ENCODE results near the gene PIGQ.

The PIGQ gene

DNA sequence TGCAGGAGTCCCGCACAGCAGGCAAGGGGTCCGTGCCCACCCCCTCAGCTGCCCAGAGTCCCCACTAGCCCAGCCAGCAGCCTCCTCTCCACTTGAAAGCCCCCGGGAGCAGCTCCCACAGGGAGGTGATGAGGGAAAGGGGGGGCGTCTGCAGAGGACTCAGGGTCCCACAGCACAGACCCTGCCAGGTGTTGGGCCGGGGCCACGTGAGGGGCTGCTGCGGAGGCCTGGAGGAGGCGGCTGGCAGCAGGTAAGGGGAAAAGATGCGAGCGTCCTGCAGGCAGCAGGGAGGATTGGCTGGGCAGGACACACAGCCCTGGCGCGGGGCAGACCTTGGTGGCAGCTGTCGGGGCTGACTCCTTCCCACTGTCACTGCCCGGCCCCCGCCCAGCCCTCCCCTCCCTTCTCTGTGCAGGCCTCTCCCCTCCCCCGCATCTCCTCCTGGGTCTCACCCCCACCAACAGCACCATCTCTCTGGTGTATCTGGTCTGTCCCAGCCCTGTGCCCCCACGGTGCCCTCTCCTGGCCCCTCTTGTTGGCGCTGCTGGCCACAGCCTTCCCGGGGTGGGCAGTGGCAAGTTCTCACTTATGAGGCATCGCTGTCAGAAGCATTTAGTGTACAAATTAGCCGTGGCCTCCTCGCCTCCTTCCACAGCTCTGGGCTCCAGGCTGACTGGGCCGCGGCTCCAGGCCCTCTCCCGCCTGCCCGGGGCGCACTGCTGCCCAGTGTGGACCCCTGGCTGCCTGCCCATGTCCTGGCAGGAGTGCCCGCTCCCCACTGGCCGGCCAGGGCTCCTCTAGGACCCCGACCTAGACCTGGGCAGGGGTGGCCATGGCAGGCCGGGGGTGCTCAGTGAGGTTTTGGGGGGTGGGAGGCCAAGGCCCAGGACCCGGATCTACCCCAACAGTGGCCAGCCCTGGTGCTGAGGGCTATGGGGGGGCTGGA lies 14.0 kb upstream of the PIGQ start:
- DNase-seq, result no peak

DNA sequence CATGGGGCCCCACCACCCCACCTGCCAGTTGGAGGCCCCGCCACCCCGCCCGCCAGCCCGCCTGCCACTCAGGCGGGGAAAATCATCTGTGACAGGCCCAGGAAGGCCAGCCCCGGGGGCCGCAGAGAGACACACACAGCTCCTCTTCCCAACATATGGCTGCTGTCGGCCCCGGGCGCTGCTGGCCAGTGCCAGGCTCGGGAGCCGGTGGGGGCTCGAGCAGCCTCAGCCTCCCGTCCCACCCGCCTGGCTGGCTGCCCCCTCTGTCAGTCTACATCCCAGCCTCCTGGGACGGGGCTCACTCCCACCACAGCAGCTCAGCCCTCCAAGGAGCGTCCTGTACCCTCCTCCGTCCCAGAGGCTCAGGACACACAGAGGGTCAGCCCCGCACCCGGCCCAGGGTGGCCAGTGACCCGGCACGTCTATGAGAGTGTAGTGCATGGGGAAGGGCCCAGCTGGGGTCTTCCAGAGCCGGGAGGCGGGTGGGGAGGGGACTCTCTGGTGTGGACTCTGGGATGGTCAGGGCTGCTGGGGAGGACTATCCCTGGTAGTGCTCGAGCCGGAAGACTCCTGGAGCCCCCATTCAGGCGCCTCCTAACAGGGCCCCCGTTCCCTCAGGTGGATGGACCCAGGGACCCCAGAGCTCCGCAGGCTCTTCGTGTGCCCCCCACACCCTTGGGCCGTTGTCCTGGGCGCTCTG lies 13.1 kb upstream of the PIGQ start:
- DNase-seq, result no peak

DNA sequence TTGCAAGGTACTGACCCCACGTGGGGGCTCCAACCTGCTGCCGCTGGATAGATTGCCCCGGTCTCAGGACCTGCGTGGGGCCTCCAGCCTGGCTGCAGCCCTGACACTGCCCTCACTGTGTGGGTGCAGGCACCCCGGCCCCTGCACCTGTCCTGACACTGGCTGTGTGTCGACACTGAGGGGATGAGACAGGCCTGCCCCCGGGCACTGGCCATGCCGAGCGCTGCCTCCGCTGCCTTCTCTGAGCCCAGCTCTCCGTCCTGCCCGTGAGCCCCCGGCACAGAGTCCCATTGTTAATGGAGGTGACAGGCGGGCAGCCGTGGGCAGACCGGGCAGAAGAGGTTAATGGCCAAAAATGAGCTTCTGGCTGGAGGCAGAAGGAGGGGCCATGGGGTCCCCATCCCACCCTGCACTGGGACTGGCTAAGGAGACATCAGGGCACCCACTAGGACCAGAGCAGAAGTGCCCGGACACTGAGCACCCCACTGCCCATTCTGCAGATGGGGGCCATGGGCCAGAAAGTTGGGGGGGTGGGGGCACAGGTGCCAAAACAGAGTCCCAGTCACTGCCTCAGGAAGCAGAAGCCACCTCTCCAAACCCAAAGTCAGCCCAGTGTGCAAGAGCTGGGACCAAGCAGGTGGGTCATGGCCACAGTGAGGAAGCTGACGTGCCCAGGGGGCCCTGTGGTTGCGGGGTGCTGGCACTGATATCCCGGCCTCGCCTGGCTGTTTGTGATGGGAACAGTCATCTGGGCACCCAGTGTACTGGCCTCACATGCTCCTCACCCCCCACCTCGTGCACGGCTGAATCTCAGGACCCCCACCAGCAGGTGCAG lies 12.1 kb upstream of the PIGQ start:
- no peak for DNase-seq

DNA sequence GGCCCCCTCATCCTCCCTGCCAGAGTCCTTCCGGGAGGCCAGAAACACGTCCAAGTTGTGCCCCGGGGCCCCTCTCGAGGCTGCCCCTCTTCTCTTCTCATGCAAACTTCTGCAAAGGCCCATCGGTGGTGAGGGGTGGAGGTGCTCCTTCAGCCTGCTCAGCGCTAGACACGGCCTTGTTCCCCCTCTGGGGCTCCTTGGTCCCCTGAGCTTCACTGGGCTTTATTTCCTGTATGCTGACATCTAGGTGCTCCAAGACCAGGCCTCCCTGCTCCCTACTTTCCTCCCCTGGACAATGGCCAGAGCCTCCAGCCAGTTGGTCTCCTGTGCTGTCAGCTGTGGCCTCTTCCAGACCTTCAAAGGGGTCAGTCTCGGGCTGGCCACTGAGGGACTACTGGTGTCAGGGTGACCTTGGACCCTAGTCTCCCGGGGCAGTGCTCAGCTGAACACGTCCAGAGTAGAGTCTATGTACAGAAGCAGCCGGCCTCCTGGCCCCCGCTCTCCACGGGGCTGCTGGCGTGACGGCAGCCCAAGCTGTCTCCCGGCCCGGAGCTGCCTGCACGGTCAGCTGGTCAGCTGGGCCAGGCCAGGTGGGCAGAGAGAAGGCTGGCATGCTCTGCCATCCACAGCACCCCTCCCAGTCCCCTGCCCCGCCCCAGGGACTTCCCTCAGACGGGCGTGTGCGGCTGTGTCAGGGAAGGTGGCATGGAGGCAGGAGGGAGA lies 11.3 kb upstream of the PIGQ start:
- no peak for DNase-seq

DNA sequence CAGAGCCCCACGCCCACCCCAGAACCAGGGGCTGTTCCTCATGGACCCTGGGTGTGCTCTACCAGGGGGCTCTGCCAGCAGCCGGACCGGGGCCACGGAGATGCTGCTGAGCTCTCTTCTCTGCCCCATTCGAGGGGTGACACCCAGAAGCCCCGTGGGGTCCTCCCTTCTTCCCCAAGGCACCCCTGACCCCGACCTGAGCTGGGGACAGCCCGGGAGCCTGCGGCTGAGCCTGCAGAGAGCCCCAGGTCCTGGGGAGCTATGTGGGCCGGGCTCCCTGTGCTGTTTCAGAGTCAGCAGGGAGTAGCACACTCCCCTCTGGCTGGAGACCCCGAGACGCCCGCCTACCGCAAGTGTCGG lies 10.8 kb upstream of the PIGQ start:
- DNase-seq, result no peak

DNA sequence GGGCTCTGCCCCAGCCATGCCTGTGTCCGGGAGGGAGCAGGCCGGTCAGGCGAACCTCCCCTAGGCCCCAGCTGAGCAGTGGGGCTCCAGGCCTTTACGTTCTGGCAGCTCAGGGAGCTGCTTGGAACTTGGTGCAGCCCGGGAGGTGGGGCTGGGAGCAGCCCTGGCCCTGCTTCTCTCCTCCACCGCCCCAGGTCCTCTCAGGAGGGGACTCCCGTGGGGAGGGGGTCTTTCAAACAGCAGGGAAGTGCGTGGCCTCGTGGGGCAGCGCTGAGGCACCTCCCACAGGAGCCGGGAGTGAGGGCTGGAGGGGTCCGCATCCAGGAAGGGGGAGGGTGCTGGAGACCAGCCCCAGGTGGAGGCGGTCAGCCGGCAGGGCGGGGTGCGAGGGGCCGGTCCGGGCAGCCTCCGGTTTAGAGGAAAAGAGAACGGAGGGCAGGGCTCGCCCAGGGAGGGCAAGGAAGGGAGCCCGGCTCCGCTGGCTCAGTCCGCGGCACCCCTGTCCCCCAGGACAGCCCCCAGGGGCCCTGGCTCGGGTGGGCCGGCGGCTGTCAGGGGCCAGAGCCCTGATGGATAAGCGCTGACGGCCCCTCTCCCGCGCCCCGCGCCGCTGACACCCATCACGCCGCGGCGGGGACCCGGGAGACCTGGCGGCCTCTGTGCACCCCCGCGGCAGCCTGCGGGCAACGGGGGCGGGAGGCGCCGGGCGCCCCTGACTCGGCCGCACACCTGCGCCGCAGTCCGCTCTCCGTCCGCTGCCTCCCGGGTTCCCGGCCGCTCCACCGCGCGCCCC lies 10.2 kb upstream of the PIGQ start:
- no peak for DNase-seq

DNA sequence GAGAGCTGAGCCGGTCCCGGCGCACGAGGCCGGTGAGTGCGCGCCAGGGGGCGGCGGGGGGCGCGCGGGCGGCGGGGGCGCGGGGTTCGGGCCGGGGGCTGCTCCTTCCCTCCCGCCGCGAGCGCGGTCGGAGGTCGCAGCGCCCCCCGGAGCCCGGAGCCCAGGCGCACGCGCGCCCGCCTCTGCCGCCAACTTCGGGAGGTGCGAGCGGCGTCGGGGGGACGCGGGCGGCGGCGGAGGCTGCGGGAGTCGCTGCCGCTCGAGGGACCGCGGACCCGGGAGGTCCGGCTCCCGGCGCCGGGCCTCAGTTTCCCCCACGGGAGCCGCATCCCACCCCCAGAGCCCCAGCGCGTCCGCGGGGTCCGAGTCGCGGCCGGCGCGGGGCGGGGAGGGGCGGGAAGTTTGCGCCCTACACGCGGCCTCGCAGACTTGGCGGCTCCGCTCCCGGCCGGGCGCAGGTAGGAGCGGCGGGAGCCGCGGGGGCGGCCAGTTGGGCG lies 9.5 kb upstream of the PIGQ start, which contains the start of gene PRR35:
Gene PRR35, plus strand, starts transcription at position 191 of the 497 bp plus-strand sequence. CDS start 2,901 bp downstream, outside the sequence.
- no peak for DNase-seq

DNA sequence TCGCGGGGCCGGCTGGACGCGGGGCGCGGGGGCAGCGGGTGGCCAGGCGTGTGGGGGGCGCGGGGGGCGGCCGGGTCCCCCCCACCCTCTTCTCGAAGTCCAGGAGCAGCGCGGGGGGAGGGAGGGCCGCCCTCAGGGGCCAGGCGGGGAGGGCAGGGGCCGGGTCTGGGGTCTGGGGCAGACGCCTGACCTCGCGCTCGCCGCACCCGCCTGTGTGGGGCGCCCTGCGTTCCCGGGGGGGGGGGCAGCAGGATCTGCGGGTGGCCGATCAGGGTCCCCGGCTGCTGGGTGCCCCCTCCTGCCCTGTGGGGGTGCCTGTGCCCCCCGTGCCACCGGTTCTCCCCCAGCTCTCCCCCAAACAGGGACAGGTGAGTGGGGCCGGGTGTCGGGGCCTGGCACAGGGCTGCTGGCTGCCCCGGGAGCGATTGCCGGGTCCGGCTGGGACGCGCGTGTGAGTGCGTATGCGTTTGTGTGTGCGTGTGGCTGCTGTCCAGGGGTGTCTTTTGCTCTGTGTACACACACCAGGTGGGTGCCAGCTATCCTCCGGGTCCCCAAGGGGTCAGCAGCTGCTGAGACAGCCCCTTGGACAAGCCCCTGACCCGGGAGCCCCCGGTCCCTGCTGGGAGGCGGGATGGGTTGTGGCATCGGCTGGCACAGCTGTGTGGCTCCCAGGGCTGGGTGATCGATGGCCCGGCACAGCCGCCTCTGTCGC lies 8.9 kb upstream of the PIGQ start:
- DNase-seq, result no peak

DNA sequence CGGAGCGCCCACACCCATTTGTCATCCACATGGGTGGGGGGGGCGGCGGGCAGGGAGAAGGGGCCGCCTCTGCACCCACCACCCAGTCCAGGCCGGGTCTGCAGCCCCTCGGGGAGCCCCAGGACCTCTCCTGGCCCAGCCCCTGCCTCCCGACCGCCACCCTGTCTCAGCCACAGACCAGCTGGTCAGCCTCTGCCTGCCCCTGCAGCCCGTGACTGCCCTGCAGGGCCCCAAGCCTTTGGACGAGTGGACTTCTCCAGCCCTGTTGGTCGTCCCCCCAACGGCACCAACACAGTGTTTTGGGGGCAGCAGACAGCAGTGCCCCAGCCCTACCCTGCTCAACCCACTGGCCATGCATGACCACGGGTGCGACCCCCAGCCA lies 8.4 kb upstream of the PIGQ start:
- no peak for DNase-seq

DNA sequence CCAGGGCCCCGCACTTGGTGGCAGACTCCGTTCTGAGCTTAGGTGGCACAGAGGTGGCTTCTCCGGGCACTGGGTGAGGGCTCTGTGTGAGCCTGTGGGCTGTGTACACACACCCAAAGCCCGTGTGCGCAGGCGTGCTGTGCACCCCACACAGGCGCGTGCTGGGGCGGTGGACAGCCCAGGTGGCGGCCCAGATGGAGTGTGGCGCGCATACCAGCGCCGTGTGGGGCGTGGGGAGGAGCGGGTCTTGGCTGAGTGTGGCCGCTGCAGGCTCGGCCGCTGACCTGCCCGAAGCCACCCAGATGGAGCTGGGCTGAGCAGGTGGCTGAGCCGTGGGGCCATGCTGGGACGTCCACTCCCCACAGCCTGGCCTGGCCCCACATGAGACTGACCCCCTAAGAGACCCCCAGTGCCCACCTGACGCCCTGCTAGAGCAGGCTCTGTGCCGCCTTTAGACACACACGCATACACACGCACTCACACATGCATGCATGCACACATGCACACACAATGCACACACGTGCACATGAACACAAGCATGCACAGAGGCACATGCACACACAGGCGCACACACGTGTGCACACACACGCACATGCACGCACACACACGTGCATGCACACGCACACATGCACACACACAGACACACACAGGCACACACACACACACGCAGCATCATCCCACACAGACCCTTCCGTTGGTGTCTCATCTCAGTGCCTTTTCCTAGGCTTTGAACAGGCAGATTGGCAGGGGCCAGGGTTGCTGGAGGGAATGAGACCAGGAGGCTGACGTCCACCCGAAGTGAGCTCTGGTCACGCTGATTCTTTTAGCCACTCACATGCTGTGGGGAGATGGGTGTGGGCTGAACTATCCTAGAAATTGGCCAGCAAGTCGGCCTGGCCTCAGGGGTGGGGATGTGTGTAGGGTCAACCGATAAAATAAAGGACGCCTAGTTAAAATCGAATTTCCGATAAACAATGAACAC lies 7.5 kb upstream of the PIGQ start:
- DNase-seq, result no peak

DNA sequence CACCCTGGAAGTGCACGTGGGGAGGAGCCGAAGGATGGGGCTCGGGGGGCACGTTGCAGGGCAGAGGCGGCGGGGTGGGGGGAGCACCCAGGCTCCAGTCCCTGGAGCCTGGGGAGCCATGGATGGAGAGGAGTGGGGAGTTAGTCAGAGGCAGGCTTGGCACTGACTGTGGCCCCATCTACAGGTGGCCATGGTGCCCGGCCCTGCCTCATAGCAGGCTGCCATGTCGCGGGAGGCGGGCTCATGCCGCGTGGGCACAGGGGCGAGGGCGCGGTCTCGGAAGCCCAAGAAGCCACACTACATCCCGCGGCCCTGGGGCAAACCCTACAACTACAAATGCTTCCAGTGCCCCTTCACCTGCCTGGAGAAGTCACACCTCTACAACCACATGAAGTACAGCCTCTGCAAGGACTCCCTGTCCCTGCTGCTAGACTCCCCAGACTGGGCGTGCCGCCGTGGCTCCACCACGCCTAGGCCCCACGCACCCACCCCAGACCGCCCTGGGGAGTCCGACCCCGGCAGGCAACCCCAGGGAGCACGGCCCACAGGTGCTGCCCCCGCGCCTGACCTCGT lies 6.6 kb upstream of the PIGQ start:
- DNase-seq, result no peak

DNA sequence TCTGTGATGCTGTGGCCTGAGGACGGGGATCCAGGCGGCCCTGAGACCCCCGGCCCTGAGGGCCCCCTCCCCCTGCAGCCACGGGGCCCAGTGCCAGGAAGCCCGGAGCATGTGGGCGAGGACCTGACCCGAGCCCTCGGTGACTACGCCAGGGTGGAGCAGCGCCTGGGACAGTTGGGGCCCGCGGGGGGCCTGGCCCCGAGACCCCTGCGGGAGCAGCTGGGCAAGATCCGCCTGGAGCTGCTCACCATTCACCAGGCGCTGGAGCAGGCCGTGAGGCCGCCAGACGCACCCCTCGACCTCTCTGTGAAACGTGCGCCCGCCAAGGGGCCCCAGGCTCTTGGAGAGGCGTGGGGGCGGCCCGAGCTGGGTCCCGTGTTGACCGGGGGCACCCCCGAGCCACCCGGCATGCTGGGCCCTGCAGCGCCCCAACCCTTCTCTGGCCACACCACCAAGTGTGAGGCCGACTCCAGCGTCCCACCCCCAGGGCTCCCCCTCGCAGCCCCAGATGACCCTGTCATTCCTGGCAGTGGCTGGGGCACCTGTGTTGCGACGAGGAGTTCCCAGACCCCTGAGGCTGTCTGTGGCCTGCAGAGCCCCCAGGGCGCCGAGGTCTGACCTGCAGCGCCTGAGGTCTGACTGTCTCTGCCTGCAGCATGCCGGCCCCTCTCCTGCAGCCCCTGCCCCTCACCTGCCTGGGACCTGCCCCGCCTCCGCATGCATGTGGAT lies 4.9 kb upstream of the PIGQ start:
- no peak for DNase-seq

DNA sequence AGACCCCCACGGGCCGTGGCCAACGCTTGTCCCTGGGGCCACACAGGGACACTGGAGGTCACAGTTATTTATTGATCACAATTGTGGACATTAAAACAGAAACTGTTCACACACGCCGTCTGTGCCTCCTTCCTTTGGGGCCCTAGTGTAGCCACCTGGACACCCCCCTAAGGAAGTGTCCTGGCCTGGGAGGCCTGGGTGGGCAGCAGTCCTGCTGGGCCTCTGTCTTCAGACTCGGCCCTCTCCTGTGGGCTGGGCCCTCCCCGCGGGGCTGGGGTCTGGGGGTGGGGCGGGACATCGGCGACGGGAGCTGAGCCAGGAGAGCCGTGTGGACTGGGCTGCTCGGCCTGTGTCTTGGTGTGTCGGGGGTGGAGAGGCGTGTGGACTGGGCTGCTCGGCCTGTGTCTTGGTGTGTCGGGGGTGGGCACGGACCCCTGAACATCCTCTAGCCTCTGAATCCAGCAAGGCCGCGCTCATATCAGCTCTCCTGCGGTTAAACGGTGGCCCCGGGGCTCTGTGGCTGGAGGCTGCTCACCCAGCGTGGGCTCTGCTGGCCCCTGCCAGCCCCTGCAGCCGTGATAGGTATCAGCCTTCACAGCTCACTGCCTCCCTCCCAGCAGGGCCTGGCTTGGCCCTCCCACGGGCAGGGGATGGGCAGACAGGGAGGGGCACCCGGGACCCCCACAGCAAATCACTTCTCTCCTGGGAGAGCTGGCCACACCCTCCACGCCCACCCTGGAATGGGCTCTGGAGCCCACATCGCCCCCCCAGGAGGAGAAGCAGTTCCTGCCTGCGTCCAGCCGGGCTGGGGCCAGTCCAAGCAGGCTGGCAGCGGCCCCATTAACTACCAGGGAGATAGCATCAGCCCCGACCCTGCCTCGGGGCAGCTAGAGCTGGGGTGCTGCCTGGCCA lies 4.1 kb upstream of the PIGQ start:
- DNase-seq, result no peak

DNA sequence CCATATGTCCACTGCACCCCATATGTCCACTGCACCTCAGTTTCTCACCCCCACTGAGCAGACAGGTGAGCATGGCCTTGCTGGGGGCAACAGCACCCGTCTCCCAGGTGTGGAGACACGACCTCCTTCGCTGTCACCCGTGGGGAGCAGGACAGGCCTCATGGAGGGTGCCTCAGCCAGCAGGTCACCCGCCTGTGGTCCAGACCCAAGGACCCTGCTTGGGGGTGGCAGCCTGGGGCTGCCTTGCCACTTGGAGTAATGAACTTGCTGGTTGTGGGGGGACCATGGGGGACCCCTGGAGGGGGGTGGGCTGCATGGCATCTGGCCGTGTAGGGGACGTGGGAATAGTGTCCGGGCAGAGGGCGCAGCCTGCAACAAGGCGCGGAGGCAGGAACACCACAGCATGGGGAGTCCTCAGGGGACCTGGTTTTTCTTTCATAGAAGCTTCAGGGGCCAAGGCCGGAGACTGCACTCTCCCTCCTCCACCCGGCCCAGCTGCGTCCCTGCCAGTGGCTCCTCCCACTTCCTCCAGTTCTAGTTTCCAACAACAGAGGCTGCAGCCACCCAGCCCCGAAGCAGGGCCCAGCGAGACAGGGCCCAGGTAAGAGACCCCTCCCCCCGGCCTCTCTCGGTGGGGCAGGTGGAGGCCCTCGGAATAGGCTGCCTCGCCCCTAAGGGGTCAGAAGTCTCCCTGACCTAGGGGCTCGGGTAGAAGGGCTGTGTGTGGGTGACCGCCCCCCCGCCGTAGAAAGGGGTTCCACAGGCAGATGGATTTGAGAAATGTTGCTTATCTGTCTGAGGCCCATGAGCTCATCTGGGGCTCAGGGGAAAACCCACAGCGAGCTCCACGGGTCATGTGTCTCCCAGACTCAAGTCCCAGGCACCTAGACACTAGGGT lies 3.0 kb upstream of the PIGQ start, which contains the start of gene NHLRC4:
Gene NHLRC4, plus strand, starts transcription at position 531 of the 898 bp plus-strand sequence. CDS start 1,043 bp downstream, outside the sequence.
- DNase-seq, result peak; percentile 33

DNA sequence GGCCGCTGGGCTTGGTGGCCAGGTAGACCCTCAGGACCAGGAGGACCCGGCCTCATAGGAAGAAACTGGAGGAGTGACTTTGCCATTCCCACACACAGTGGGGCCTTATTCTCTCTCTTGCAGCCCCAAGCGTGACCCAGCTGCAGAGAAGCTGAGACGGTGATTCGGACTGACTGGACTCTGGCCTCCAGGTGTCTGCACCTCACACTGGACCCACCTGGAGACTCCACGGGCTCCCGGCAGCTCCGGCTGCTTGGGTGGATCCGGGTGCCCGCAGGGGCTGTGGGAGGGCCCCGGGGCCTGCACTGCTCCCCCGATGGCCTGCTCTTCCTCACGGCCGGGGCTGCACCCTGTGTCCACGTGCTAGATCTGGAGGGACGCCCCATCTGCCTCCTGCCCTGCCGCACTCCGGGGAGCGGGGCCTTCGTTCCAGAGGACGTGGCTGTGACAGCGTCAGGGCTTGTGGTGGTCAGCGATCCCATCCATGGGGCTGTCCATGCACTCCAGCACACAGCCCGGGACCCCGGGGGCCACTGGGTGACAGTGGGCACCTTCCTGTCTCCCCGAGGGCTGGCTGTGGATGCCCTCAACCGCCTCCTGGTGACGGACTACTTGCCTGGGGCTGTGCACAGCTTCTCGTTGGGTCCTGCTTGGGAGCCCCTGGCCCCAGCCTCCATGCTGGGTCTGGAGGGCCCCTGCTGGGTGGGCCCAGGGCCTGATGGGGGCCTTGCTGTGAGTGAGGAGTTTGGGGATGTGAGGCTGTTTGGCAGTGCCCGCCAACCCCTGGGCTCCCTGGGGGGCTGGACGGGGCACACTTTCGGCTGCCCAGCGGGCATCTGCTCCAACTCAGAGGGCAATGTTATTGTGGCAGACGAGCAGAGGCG lies 2.2 kb upstream of the PIGQ start:
- DNase-seq, result no peak

Measured in fibroblast of skin of abdomen (primary cell).